ENCODE data around the gene RNF213.

Gene RNF213

DNA sequence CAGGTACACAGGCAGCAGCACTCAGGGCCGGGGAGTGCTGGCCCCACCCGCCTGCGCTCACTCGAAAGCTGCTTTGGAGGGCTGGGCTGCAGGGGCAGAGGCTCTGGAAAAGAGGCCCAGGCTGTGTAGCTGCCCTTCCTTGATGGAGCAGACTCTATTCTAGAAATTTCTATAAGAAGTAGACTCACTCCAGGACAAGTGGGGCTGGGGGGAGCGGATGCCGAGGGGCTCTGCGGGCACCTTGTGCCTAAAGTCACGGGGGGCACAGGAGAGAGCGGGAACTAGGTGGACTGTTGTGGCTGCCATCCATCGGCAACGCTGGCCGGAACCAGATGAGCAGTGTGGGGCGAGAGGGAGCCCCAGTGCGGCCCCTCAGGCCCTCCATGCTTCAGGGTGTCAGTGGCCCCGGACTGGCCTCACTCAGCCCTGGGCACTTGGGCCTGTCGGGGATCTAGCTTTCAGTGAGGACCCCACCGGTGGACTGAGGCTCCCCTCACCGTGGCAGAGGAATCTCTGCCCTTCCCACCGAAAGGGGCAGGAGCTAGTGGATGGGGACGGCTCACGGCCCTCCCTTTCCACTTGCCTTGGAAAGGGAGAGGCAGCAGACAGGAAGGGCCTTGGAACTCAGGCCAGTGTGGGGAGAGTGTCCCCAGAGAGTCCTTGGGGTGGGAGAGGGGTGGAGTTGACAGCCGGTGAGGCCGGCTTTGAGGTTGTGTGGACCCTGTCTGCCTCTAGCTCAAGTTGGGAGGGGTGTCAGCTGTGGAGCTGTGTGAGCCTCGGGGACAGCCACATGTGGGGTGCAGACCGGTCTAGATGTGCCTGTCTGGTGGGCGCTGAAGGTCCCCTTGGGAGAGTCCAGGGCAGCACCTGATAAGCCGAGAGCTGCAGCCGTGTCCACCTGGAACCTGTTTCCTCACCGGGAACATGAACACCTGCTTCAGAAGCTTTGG lies 170.9 kb downstream of the RNF213 start:
- H4K8ac ChIP-seq (ENCODE audit: low read length), result no peak overlapping the region
- no peak overlapping the region for H3K18ac ChIP-seq (ENCODE audit: low read depth in 1 of 2, low read length in 2 of 2)
- H3K14ac ChIP-seq (ENCODE audit: low read length in 2 of 2), result no peak overlapping the region
- peaks cover 2% of the 10 kb centered on the region for H3K4me1 ChIP-seq (ENCODE audit: control insufficient read depth, insufficient read depth, low read depth, low read length)
- H3K9me3 ChIP-seq (ENCODE audit: control insufficient read depth, low read length), result no peaks in the 10 kb centered on the region
- H2AK5ac ChIP-seq (ENCODE audit: low read length, severe bottlenecking), result no peak overlapping the region
- no peak overlapping the region for H2BK120ac ChIP-seq (ENCODE audit: low read depth, low read length)
- H3K36me3 ChIP-seq (ENCODE audit: control insufficient read depth in 1 of 2, insufficient read depth in 2 of 2, low read depth in 1 of 2, low read length in 2 of 2), result peaks cover 10 to 17% of the 10 kb centered on the region in 2 experiments
- no peak overlapping the region for H3K23ac ChIP-seq (ENCODE audit: low read length in 2 of 2)
- no peaks in the 10 kb centered on the region for H3K79me1 ChIP-seq (replicated peaks; ENCODE audit: low read length, poor library complexity, severe bottlenecking)
- 87% methylated on average over 29 of the region's 29 CpGs for WGBS
- no peak for DNase-seq
- peaks cover 0 to 7% of the 10 kb centered on the region in 2 experiments for H3K27me3 ChIP-seq (ENCODE audit: control insufficient read depth in 1 of 2, insufficient read depth in 1 of 2, low read length in 2 of 2)
- H2AFZ ChIP-seq (ENCODE audit: low read depth, low read length), result no peak overlapping the region
- no peak overlapping the region for H2BK5ac ChIP-seq (ENCODE audit: low read depth, low read length, poor library complexity, severe bottlenecking)
- no peak overlapping the region for H3K4ac ChIP-seq (ENCODE audit: low read depth in 1 of 2, low read length in 2 of 2)
- no peak overlapping the region for H3K4me3 ChIP-seq (ENCODE audit: insufficient read depth in 1 of 2, low read depth in 1 of 2, low read length in 2 of 2)
- H2BK15ac ChIP-seq (ENCODE audit: low read depth, poor library complexity, severe bottlenecking), result no peak overlapping the region
- no peak overlapping the region for H4K91ac ChIP-seq (ENCODE audit: low read length)
- no peak overlapping the region for H3K4me2 ChIP-seq (ENCODE audit: low read length, poor library complexity, severe bottlenecking)
- no peak overlapping the region for H2BK12ac ChIP-seq (ENCODE audit: low read length in 2 of 2)
- H3K9ac ChIP-seq (ENCODE audit: low read length), result no peak overlapping the region
- no peak overlapping the region for H3K27ac ChIP-seq (ENCODE audit: low read length, poor library complexity, severe bottlenecking)

DNA sequence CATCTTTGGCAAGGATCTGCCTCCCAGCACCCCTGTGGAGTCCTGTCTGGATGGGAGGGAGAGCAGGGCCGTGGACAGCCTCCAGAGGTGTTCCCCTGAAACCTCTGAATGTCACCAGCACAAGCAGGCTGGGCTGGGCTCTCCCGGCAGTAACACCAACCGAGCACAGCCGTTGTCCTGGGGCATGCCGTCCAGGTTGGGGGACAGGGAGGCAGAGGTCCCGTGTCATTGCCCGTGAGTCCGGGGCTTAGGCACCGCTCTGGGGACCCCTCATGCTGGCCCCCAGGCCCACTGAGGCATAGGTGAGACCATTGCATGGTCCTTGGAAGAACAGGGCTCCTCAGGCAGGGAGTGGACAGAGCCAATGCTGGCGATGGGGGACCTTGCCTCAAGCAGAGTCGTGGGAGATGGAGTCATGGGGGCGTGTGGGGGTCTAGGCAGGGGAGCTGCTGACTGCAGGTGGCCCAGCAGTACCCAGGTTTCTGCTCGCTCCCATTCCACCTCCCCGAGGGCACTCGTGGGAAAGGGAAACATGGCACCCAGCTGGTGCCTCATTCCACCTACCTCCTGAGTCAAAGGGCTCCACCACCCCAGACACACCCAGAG lies 171.8 kb downstream of the RNF213 start:
- Histone ChIP-seq H2AK5ac (ENCODE audit: low read length, severe bottlenecking) (no peak overlapping the region), H2BK15ac (ENCODE audit: low read depth, poor library complexity, severe bottlenecking) (no peak overlapping the region), H3K4me3 (ENCODE audit: insufficient read depth in 1 of 2, low read depth in 1 of 2, low read length in 2 of 2) (no peak overlapping the region), H2BK5ac (ENCODE audit: low read depth, low read length, poor library complexity, severe bottlenecking) (no peak overlapping the region), H3K14ac (ENCODE audit: low read length in 2 of 2) (no peak overlapping the region), H3K4me1 (ENCODE audit: control insufficient read depth, insufficient read depth, low read depth, low read length) (no peaks in the 10 kb centered on the region), H3K4ac (ENCODE audit: low read depth in 1 of 2, low read length in 2 of 2) (no peak overlapping the region), H4K91ac (ENCODE audit: low read length) (no peak overlapping the region), H3K9me3 (ENCODE audit: control insufficient read depth, low read length) (no peaks in the 10 kb centered on the region), H3K79me1 (replicated peaks; ENCODE audit: low read length, poor library complexity, severe bottlenecking) (no peaks in the 10 kb centered on the region), H3K18ac (ENCODE audit: low read depth in 1 of 2, low read length in 2 of 2) (no peak overlapping the region), H3K23ac (ENCODE audit: low read length in 2 of 2) (no peak overlapping the region), H2AFZ (ENCODE audit: low read depth, low read length) (no peak overlapping the region), H3K27ac (ENCODE audit: low read length, poor library complexity, severe bottlenecking) (no peak overlapping the region), H2BK12ac (ENCODE audit: low read length in 2 of 2) (no peak overlapping the region), H4K8ac (ENCODE audit: low read length) (no peak overlapping the region), H3K4me2 (ENCODE audit: low read length, poor library complexity, severe bottlenecking) (no peak overlapping the region), H3K36me3 (ENCODE audit: control insufficient read depth in 1 of 2, insufficient read depth in 2 of 2, low read depth in 1 of 2, low read length in 2 of 2) (peaks cover 10 to 17% of the 10 kb centered on the region in 2 experiments), H3K9ac (ENCODE audit: low read length) (no peak overlapping the region), H2BK120ac (ENCODE audit: low read depth, low read length) (no peak overlapping the region), H3K27me3 (ENCODE audit: control insufficient read depth in 1 of 2, insufficient read depth in 1 of 2, low read length in 2 of 2) (peaks cover 0 to 13% of the 10 kb centered on the region in 2 experiments)
- 77% methylated on average over 15 of the region's 15 CpGs for WGBS
- no peak for DNase-seq

DNA sequence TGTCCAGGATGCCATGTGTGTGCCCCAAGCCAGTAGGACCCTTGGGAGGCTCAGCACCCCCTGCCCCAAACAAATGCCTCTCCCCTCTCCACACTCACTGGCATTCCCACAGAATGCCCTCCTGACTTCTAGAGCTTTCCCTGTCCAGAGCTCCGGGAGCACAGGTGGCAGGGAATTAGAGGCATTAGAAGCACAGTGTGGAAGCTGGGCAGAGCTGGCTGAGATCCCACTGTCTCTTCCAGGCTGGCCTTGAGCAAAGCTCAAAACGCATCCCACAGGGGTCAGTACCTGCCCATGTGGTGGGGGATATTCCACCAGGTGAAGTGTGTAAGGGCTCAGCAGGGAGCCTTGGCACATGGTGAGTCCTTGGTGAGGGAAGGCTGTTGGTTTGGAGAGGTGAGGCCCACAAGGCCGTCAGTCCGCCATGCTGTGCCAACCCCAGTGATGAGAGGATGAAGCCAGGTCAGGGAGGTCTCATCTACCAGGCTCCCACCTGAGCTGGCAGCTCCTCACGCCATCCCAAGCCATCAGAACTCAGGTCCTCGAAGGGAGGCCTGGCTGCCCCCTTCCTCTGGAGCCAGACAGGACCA lies 172.4 kb downstream of the RNF213 start:
- DNase-seq, result no peak
- Histone ChIP-seq H2AK5ac (ENCODE audit: low read length, severe bottlenecking) (no peak overlapping the region), H2AFZ (ENCODE audit: low read depth, low read length) (no peak overlapping the region), H3K4me1 (ENCODE audit: control insufficient read depth, insufficient read depth, low read depth, low read length) (no peaks in the 10 kb centered on the region), H3K79me1 (replicated peaks; ENCODE audit: low read length, poor library complexity, severe bottlenecking) (no peaks in the 10 kb centered on the region), H4K8ac (ENCODE audit: low read length) (no peak overlapping the region), H3K36me3 (ENCODE audit: control insufficient read depth in 1 of 2, insufficient read depth in 2 of 2, low read depth in 1 of 2, low read length in 2 of 2) (peaks cover 5 to 12% of the 10 kb centered on the region in 2 experiments), H3K27ac (ENCODE audit: low read length, poor library complexity, severe bottlenecking) (no peak overlapping the region), H3K4me3 (ENCODE audit: insufficient read depth in 1 of 2, low read depth in 1 of 2, low read length in 2 of 2) (no peak overlapping the region), H4K91ac (ENCODE audit: low read length) (no peak overlapping the region), H2BK12ac (ENCODE audit: low read length in 2 of 2) (no peak overlapping the region), H3K9me3 (ENCODE audit: control insufficient read depth, low read length) (no peaks in the 10 kb centered on the region), H3K27me3 (ENCODE audit: control insufficient read depth in 1 of 2, insufficient read depth in 1 of 2, low read length in 2 of 2) (peaks cover 0 to 16% of the 10 kb centered on the region in 2 experiments), H3K4me2 (ENCODE audit: low read length, poor library complexity, severe bottlenecking) (no peak overlapping the region), H2BK120ac (ENCODE audit: low read depth, low read length) (no peak overlapping the region), H3K23ac (ENCODE audit: low read length in 2 of 2) (no peak overlapping the region), H3K18ac (ENCODE audit: low read depth in 1 of 2, low read length in 2 of 2) (no peak overlapping the region), H3K14ac (ENCODE audit: low read length in 2 of 2) (no peak overlapping the region), H2BK5ac (ENCODE audit: low read depth, low read length, poor library complexity, severe bottlenecking) (no peak overlapping the region), H3K9ac (ENCODE audit: low read length) (no peak overlapping the region), H3K4ac (ENCODE audit: low read depth in 1 of 2, low read length in 2 of 2) (no peak overlapping the region), H2BK15ac (ENCODE audit: low read depth, poor library complexity, severe bottlenecking) (no peak overlapping the region)
- WGBS, result 85% methylated on average over 6 of the region's 6 CpGs
